ENCODE results near the gene ZNF337.
"Not testable (repeated sequence)": the region's sequence is repeated elsewhere in the genome, so short reads cannot be mapped to it uniquely, and the experiment has no call there.

ZNF337 gene

GRCh38 chr20:25644814-25645213 is 51.8 kb downstream of the ZNF337 start:
- no peak for DNase-seq (ENCODE audit: low read depth)
- no peak overlapping the region for H3K4me3 ChIP-seq (ENCODE audit: low read depth, low read length)
- TF ChIP-seq, protein P1, sequence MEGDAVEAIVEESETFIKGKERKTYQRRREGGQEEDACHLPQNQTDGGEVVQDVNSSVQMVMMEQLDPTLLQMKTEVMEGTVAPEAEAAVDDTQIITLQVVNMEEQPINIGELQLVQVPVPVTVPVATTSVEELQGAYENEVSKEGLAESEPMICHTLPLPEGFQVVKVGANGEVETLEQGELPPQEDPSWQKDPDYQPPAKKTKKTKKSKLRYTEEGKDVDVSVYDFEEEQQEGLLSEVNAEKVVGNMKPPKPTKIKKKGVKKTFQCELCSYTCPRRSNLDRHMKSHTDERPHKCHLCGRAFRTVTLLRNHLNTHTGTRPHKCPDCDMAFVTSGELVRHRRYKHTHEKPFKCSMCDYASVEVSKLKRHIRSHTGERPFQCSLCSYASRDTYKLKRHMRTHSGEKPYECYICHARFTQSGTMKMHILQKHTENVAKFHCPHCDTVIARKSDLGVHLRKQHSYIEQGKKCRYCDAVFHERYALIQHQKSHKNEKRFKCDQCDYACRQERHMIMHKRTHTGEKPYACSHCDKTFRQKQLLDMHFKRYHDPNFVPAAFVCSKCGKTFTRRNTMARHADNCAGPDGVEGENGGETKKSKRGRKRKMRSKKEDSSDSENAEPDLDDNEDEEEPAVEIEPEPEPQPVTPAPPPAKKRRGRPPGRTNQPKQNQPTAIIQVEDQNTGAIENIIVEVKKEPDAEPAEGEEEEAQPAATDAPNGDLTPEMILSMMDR (IDR thresholded peaks at IDR 0.05; ENCODE audit: insufficient read depth, low read depth, low read length, missing control alignments) = no peak

GRCh38 chr20:25643716-25644115 is 52.9 kb downstream of the ZNF337 start:
- H3K4me3 ChIP-seq (ENCODE audit: low read depth, low read length) = no peak overlapping the region
- TF ChIP-seq, protein P1 (IDR thresholded peaks at IDR 0.05; ENCODE audit: insufficient read depth, low read depth, low read length, missing control alignments) = no peak
- DNase-seq (ENCODE audit: low read depth) = no peak

GRCh38 chr20:25637247-25637646 is 59.4 kb downstream of the ZNF337 start:
- TF ChIP-seq, protein P1 (IDR thresholded peaks at IDR 0.05; ENCODE audit: insufficient read depth, low read depth, low read length, missing control alignments) = no peak
- no peak overlapping the region for H3K4me3 ChIP-seq (ENCODE audit: low read depth, low read length)
- DNase-seq (ENCODE audit: low read depth) = no peak

DNA sequence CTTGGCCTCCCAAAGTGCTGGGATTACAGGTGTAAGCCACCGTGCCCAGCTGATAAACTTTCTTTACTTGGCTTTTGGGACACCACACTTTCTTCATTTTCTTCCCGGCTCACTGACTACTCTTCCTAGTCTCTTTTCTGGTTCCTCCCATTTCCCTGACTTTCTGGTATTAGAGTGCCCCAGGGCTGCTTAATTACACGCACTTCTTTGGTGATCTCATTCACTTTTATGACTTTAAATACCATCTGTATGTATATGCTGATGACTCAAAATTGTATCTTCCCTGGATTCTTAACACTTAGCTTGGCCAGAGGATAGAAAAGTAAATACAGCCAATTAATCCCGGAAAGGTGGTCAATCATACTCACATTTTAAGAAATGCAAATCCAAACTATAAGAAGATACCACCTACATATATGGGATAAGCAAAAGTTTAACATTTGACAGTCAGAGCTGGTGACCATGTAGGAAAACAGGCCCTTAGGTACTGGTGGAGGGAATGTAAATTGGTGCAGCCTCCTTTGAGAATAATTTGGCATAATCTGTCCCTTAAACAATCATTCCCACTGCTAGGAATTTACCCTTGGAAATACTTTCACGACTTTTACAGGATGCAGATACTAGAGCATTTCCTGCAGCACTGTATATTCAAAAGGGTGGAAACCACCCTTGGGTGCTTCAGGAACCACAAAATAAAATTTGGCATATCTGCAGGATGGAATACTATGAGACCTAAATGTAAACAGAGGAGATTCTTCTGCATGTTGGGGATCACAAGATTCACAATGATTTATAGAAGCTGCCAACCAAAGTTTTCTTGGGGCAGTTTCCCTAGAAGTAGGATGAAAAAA is 63.5 kb downstream of the ZNF337 start:
- no peak overlapping the region for H3K4me3 ChIP-seq (ENCODE audit: low read depth, low read length)
- TF ChIP-seq, protein P1 (IDR thresholded peaks at IDR 0.05; ENCODE audit: insufficient read depth, low read depth, low read length, missing control alignments) = no peak
- no peak for DNase-seq (ENCODE audit: low read depth)

- H3K4me3 ChIP-seq (ENCODE audit: low read depth, low read length); DNase-seq (ENCODE audit: low read depth): not testable (repeated sequence)
Measured at GRCh38 chr20:25630615-25631014, 66.0 kb downstream of the ZNF337 start.

GRCh38 chr20:25629816-25630499 is 66.7 kb downstream of the ZNF337 start:
- TF ChIP-seq, protein P1 (IDR thresholded peaks at IDR 0.05; ENCODE audit: insufficient read depth, low read depth, low read length, missing control alignments) = no peak
- DNase-seq (ENCODE audit: low read depth) = no peak

DNA sequence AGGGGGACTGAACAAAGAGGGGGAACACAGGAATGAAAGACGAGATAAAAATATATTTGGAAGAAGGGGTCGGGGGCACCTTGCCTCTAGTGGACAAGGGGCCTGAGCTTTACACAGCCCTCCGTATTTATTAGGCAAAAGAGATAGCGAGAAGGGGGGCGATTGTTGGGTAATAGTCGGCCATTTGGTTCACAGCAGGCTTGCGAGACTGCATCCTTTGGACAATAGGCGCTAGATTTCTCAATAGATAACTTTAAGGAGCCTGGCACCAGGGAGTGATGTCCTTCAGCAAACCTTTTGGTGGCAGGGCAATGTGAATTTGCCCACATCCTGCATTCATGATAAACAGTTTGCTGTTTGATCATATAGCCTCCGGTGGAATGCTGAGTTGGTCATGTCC is 69.9 kb downstream of the ZNF337 start:
- no peak for DNase-seq (ENCODE audit: low read depth)
- TF ChIP-seq, protein P1 (IDR thresholded peaks at IDR 0.05; ENCODE audit: insufficient read depth, low read depth, low read length, missing control alignments) = no peak
- no peak overlapping the region for H3K4me3 ChIP-seq (ENCODE audit: low read depth, low read length)

More at GRCh38 chr20:25629816-25630499, 66.7 kb downstream of the ZNF337 start:
- no peak overlapping the region for H3K4me3 ChIP-seq (ENCODE audit: low read depth, low read length)
